Left lobe of liver (tissue), 2 donors: Measurements from ENCODE around the gene UNC93B1. TPM values are rescaled to one million over a fixed set of nuclear protein-coding genes. Genes with fewer than 3 reads are reported as not detected.

ENCODE experiments used
- ATAC-seq: fragments of 200-7000 bp; cut with Tn5 transposase; one replicate; pipeline ENCODE4 v1.9.1; 2020; ENCODE audit warnings: mild to moderate bottlenecking, moderate library complexity
- DNase-seq: peaks from one replicate; pipeline ENCODE4 v3.0.0-alpha.2; 2020; ENCODE audit warnings: low spot score
- total RNA-seq: library from RNA; stranded (reverse); gene quantifications from one replicate; pipeline ENCODE4 v1.2.1, GENCODE V29; 2021
- donor health status: DM: no; HTN: no; CAD: no; lungs with moderate emphysema.
- donor health status: DM: no; HTN: yes; CAD: no.

Gene UNC93B1
- total RNA-seq, 1 donor from 2014 or later, result 18.9 TPM

DNA sequence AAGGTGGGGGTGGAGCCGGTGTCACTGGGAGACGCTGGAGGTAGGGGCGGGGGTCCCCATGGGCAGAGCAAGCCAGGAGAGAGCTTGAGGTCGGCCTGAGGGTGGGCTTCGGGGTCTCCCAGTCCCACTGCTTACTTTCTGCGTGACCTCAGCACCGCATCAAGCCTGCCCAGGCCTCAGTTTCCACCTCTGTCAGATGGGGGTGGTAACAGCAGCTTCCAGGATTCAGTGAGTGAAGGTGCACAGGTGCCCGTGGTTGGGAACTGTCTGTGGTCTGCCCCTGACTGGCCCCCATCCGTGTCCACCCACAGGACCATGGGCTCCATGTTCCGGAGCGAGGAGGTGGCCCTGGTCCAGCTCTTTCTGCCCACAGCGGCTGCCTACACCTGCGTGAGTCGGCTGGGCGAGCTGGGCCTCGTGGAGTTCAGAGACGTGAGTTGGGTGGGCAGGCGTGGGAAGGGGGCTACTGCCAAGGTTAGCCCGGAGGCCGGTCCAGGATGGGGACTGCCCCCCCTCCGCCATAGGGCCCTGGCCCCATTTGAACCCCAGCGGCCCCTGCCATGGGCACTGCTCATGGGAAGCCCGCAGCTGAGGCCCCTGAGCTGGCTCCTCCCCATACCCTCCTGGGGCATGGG, 37.2 kb upstream of the UNC93B1 start:
- DNase-seq (peak; percentile 56), ATAC-seq (no peak)

DNA sequence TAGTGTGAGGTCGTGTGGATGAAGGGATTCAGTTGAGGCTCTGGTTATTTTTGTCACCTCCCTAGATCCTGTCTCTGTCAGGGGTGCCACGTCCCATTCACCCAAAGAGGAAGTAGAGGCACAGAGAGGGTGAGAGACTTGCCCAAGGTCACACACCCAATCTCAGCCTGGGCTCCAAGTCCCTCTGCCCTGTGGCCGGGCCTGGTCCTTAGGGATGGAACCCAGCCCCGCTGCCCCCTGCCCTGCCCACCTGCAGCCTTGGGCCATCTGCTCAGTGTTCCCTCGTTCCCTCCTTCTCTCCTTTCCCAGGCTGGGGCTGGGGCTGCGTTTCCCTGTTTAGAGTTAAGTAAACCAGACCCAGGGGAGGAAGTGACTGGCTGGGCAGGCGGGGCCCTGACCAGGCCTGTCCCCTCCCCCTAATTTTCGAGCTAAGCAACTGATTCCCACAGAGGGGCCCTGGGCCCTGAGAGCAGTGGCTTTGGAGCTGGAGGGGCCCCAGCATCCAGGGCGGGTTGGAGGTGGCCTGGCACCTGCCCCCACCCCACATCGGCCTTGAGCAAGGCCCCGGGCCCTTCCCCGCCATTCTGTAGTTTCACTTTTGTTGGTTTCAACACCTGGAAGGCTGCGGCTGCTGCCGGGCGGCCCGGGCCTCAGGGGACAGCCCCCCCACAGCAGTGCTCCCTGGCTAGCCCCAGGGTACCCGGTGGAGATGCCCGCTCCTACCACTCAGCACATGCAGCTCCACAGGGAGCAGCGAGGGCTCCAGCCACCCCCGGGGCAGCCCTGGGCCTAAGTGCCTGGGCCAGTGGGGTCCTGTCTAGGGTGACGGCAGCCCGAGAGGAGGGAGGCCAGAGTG, 36.4 kb upstream of the UNC93B1 start:
- DNase-seq (peak; percentile 68), ATAC-seq (peak; percentile 15)

DNA sequence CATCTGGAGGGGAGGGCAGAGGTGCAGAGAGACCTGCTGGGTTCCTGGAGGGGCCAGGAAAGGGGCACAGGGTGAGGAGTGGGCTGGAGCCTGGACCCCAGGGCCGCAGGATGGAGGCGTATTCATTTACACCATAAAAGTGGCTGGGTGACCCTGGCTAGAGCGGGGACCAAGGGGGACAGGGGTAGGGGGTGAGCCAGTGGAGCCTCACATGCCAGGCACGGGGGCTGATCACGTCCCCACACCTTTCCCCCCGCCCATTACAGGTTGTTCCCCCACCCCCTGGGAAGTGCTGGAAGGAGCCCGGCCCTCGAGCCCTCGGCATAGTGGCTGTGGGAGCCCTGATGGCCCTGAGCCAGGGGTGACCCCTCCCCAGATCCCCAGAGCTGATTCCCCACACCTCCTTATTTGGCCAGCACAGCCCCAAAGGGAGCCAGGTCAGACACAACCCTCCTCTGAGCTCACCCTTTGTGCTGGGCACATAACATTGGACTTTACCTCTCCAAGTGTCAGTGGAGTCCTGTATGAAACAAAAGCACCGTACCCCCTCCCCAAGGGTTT, 35.7 kb upstream of the UNC93B1 start:
- peak; percentile 20 for ATAC-seq
- DNase-seq, result no peak

DNA sequence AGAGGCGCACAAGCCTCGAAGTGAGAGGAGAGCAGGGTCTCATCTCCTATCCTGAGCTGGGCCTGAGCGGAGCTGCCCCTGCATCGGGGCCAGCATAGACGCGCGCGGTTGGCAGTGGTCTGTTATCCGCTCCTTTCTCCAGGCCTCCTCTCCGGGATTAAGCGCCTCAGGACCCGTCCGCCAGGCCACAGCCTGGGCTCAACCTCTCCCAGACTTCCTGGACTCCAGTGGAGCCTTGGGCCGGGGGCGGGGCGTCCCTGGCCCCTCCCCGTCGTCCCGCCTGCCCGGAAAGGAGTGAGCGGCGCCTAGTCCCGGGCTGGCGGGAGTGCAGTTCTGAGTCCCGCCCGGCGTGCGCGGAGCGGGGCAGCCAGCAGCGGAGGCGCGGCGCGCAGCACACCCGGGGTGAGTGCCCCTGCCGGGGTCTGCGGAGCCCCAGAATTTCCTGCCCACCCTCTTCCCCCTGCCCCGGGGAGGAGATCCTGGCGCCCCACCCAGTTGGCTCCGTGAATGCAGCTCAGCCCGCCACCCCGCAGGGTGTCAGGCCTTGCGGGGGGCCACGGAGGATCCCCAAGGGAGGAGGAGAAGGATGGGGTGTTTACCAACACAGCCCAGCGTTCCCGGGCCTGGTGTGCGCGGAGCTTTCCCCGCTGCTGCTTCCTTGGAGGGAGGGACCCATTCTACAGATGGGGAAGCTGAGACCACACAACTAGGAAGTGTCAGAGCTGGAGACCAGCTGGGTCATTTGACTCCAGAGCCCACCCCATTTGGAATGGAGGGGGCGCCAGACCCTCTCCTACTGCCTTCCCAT, 35.0 kb upstream of the UNC93B1 start, which contains the start of gene TCIRG1:
Gene TCIRG1, plus strand, starts transcription at position 308 of the 808 bp plus-strand sequence. CDS start 2,247 bp downstream, outside the sequence.
- DNase-seq (peak; percentile 93), ATAC-seq (peak; percentile 79)

DNA sequence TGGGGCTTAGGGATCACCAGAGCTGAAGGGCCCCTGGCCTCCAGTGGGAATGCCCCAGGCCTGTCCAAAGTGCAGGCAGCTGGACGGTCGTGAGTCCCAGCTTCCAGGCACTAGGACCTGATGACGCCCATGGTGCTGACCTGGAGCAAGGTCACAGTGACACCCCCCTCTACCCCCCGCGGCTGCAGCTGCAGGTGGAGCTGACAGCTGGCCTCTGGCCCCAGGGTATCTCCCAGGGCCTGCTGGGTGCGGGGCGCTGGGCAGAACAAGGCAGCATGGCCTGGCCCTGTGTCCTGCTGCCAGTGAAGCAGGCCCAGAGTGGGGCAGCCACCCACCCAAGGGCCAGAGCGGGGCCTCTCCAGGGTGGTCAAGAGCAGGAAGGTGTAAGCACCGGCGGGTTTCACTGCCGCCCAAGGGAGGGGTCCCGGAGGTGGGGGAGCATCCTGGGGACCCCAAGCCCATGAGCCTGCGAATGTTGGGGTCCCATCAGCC, 34.4 kb upstream of the UNC93B1 start:
- DNase-seq (peak; percentile 96), ATAC-seq (peak; percentile 70)

DNA sequence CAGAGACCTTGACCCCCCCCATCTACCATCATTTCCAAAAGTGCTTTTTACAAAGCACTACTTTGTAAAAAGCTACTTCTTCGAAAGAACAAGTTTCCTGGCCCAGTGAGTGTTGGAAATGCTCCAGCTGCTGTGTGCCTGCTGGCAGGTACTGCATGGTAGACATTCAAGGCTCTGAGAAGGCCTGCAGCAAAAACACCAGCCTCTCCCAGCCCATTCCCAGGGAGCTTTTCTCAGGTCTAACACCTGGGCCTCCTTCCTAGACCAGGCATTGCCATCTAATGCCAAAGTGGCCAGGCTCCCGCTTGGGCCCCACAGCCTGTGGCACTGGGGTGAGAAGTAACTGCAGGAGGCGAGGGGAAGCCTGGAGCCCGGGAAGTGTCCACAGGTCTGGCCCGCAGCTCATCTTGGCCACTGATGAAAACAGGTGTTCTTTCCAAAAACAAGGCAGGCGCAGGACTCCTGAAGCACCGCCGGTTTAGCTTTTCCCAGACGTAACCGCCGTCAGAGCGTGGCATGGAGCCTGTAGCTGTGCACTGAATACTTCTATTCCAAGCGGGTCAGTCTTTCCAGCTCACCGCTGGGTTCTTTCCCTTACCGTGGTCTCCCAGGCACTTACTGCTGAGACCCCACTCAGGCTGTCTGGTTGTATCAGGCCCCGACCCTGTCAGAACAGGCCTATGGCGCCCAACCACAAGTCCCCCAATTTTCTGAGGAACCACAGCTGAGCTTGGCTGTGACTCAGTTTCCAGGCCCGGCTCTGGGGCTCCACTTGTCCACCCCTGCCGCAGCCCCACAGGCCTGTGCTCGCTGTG, 33.7 kb upstream of the UNC93B1 start:
- DNase-seq (peak; percentile 76), ATAC-seq (peak; percentile 11)

DNA sequence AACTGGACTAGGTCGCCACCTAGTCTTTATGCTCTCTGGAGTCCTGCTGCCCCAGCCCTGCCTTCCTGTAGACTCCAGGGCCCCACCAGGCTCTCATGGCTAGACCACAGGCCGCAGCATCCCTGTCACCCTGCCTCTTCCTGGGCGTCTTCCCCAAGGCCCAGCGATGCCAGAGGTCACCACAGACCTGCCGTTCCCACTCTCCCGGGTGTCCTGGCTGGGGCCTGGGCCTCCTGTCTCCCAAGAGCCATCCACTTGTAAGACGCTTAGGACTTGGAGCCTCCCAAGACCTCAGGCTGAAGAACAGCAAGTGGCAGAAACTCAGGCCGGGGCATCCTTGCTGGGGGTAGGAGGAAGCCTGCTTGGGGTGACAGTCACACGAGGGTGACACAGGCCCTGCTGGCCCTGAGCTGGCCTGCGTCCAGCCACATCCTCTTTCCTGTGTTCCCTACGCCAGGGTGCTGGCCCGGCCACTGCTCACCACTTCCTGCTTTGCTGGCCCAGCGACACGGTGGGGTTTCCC, 32.9 kb upstream of the UNC93B1 start:
- ATAC-seq (no peak), DNase-seq (peak; percentile 69)

DNA sequence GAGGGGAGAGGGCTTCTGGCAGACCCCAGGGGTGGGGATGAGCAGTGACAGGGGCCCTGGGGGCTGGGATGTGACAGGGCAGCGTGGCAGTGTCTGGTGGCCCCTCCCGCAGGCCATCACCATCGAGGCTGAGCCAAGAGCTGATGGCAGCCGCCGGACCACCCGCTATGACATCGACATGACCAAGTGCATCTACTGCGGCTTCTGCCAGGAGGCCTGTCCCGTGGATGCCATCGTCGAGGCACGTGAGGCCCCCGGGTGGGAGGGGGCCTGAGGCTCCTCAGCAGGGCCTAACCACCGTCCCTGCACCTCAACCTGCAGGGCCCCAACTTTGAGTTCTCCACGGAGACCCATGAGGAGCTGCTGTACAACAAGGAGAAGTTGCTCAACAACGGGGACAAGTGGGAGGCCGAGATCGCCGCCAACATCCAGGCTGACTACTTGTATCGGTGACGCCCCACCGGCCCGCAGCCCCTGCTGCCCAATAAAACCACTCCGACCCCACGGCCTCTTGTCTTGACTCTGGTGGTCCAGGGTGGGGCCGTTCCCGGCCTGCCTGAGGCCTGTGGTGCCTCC, 32.3 kb upstream of the UNC93B1 start:
- ATAC-seq (no peak), DNase-seq (no peak)

DNA sequence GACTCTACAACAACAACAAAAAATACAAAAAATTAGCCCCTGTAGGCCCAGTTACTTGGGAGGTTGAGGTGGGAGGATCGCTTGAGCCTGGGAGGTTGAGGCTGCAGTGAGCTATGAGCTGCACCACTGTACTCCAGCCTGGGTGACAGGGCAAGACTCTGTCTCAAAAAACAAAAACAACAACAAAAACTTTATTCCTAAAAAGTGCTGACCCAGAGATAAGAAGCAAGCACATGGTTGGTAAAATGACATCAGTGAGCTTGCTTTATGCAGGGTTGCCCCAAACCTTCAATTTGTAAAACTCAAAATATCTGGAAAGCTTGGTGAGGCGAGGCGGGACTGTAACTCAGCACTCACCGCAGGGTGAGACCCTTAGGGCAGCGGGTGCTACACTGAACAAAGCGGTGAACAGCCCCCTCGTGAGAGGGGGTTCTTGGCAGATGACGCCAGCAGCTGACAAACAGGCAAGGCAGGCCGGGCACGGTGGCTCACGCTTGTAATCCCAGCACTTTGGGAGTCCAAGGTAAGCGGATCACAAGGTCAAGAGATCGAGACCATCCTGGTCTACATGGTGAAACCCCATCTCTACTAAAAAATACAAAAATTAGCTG, 31.5 kb upstream of the UNC93B1 start:
- ATAC-seq, result no peak
- DNase-seq, result no peak

DNA sequence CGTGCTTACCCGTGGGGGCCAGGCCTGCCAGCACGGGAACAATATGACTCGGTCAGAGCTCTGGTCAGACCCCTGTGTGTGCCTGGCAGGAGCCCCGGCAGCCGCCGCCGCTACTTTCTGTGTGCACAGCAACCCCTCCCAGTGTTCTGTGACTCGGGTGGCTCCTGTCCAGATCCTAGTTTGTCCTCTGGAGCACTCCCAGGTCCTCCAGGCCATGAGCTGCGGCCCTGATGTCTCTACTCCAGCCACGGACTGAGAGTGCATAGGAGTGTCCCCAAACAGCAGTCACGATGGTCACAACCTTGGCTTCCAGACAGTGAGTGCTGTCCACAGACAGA, 29.8 kb upstream of the UNC93B1 start:
- DNase-seq (peak; percentile 91), ATAC-seq (peak; percentile 49)

DNA sequence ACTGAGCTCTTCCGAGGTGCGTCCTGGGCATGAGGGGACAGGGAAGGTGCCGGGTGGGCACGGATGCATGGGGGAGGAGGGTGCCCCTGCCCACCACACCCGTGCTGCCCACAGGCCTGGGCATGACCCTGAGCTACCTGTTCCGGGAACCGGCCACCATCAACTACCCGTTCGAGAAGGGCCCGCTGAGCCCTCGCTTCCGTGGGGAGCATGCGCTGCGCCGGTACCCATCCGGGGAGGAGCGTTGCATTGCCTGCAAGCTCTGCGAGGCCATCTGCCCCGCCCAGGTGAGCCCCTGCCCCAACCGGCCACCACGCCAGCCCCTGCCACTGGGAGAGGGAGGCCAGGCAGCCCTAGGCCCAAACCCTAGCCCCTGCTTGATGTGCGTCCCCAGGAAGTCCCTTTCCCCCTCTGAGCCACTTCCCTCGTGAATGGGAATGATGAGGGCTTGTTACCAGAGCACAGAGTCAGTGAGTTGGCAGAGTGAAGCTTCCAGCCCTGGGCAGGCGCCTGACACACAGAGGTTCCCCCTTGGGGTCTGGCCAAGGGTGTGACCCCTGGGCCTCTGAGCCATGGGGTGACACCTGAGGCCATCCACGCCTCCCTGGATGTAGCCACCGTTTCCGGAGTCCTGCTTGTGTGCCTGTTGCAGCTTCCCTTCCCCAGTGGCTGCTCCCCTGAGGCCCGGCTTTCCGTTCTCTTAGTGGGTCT, 29.3 kb upstream of the UNC93B1 start:
- ATAC-seq (peak; percentile 1), DNase-seq (no peak)

DNA sequence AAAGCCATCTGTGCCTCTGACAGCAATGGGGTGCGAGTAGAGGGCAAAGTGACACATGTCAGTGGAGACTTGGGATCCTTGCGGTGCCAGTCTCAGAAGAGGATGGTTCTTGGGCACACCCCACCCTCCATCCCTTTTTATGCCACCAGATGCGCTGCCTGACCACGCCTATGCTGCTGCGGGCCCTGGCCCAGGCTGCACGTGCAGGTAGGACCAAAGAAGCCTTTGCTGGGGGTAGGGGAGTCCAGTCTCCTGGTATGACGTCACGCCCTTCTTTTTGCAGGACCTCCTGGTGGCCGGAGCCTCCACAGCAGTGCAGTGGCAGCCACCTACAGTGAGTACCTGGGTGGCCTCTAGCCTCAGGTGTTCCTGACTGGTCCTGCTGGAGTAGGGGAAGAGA, 28.1 kb upstream of the UNC93B1 start:
- DNase-seq (no peak), ATAC-seq (no peak)

DNA sequence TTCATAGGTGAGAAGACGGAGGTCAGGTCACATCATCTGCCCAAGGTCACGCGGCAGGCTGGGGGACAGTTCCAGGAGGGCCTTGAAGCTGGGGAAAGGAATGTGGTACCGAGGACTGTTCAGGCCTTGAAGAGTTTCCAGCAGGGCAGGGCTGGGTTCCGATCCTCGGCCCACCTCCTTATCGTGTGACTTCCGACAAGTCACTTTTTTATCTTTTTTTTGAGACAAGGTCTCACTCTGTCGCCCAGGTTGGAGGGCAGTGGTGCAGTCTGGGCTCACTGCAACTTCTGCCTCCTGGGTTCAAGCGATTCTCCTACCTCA, 27.2 kb upstream of the UNC93B1 start:
- ATAC-seq (peak; percentile 6), DNase-seq (no peak)

DNA sequence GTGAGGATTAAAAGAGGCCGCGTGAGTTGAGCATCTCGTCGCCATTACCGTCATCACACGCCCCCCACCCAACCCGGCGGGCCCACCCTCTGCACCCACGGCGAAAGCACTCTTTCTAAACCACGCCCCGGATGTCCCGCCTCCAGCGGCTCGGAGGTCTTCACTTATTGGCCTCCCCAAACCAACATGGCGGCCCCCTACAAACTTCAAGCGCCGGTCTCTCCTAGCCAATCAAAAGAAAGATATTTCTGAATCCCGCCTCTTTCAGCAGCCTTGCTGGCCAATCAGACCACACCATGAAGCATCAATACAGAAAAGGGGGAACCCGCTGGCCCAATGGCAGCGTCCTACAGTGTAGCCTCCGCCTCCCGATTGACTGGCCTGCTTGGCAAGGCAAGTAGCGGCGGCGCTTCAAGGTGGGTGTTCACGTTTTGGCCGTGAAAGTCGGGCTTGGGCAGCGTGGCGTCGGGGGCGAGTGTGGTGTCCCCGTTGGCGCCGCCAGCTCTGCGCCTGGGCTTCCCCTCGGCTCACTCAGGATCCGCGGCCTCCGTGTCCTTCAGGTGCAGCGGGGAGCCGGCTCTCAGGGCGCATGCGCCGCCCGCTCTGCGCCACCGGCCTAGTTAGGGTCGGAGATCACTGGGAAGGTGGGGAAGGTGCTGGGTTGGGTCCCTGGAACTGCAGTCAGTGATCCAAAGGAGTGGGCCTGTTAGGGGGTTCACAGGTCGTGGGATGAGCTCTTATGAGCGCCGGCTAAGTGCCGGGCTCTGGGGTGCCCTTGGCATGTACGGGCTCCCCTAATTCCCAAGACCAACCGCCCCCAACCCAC, 26.6 kb upstream of the UNC93B1 start, which contains the start of gene NDUFS8:
Gene NDUFS8, plus strand, starts transcription at position 364 of the 826 bp plus-strand sequence. CDS start 1,471 bp downstream, outside the sequence.
- peak; percentile 96 for DNase-seq
- ATAC-seq, result peak; percentile 81

DNA sequence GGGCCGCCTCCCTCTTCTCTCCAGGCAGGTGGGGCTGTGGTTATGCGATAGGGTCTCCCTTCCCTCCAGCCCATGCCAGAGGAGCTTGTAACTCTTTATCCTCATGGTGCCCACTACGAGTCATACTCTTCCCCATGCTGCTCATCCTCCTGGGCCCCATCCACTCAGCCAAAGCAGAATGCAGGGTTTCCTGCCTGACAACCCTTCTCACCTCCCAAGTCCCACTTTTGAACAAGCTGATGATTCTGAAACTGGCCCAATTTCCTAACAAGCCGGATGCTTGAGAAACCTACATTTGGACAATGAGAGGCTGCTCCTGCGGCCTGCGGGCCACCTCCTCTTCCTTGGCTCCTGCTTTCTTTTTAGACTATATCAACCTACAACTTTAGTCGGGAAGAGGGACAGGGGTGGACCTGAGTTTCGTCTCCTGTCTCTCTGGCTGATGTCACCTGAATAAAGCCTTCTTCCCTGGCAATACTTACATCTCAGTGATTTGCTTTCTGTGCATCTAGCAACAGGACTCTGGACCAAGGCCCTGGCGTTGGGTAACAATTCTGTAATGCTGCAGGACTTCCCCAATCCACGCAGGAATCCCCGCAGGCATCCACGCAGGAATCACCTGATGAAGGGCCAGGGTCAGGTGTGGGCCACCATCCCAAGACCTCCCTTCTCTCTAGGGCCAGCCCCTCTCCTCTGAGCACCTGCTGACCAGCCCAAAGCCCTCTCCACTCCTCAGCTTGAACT, 25.1 kb upstream of the UNC93B1 start:
- ATAC-seq (no peak), DNase-seq (no peak)

DNA sequence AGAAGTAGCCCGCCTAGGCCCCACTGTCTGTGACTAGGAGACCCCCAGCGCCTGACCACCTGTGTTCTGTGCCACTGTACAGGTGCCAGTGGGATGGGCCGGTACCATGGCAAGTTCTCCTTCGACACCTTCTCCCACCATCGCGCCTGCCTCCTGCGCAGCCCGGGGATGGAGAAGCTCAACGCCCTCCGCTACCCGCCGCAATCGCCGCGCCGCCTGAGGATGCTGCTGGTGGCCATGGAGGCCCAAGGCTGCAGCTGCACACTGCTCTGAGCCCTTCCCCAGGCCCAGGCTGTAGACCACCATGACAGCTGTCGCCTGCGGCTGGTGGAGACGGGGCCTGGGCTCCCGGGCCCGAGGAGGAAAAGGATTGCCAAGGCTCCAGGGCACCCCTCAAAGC, 23.8 kb upstream of the UNC93B1 start:
- ATAC-seq, result no peak
- no peak for DNase-seq
